Astrocyte (in vitro differentiated cells and primary cell): ENCODE results near the gene SNAP47.

Experiments used
- EZH2 ChIP-seq: IDR thresholded peaks from 2 replicates; pipeline ENCODE4 v1.6.1; 2012; ENCODE audit warnings: mild to moderate bottlenecking, low read length, inconsistent platforms; ENCODE audit not compliant: insufficient read depth
- TF ChIP-seq, protein P1 (sequence below): IDR thresholded peaks from 2 replicates; pipeline ENCODE4 v1.5.1; 2011; ENCODE audit warnings: low read depth, mild to moderate bottlenecking, inconsistent platforms, low read length, moderate library complexity; ENCODE audit not compliant: insufficient read depth

DNA sequence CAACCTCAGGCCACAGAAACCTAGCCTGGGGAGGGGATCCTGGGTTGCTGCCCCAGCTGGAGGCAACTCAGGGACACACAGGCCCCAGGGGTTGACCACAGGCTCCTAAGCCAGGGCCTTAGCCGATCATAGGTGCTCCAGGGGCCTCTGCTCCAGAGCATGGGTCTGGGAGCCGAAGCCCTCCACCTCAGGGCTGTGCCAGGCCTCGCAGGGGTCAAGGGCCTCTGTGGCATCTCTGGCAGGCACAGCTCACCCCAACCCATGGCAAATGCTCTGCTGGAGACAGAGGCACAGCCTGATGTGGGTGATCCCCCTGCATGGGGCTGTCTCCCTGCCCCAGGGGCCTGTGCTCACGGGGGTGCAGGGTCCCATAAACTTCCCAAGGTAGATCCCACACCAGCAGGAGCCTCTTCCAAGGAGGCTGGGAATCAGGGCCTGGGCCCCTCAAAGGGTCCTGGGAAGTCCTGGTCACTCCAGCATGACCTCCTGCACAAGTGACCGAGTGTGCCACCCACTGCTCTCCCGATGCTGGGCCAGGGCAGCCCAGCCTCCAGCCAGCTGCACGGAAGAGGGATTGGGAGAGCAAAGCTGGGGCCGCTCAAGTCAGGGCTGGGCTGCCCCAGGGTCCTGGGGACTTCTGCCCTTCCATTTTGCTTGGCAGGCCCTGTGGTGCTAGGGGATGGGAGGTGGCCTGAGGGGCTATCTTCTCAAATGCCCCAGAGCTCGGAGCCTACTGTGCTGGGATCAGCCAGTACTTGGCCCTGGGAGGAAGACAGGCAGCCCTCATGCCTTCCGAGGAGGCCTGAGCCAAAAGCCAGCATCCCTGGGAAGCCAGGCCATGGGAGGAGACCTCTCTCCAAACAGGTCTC lies 58.1 kb downstream of the SNAP47 start:
- TF ChIP-seq, protein P1, sequence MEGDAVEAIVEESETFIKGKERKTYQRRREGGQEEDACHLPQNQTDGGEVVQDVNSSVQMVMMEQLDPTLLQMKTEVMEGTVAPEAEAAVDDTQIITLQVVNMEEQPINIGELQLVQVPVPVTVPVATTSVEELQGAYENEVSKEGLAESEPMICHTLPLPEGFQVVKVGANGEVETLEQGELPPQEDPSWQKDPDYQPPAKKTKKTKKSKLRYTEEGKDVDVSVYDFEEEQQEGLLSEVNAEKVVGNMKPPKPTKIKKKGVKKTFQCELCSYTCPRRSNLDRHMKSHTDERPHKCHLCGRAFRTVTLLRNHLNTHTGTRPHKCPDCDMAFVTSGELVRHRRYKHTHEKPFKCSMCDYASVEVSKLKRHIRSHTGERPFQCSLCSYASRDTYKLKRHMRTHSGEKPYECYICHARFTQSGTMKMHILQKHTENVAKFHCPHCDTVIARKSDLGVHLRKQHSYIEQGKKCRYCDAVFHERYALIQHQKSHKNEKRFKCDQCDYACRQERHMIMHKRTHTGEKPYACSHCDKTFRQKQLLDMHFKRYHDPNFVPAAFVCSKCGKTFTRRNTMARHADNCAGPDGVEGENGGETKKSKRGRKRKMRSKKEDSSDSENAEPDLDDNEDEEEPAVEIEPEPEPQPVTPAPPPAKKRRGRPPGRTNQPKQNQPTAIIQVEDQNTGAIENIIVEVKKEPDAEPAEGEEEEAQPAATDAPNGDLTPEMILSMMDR = no peak
- TF ChIP-seq EZH2 = no peak
